GM18870 (cell line): ENCODE results near the gene NFATC1.
A peak's percentile ranks its signal among the peaks of the same experiment; 100 is the strongest.

Source experiments
- ATAC-seq: cut with Tn5 transposase; IDR thresholded peaks from one replicate; pipeline ENCODE4 v1.9.1; 2021; ENCODE audit warnings: moderate library complexity; ENCODE audit not compliant: unreplicated experiment

The NFATC1 gene

DNA sequence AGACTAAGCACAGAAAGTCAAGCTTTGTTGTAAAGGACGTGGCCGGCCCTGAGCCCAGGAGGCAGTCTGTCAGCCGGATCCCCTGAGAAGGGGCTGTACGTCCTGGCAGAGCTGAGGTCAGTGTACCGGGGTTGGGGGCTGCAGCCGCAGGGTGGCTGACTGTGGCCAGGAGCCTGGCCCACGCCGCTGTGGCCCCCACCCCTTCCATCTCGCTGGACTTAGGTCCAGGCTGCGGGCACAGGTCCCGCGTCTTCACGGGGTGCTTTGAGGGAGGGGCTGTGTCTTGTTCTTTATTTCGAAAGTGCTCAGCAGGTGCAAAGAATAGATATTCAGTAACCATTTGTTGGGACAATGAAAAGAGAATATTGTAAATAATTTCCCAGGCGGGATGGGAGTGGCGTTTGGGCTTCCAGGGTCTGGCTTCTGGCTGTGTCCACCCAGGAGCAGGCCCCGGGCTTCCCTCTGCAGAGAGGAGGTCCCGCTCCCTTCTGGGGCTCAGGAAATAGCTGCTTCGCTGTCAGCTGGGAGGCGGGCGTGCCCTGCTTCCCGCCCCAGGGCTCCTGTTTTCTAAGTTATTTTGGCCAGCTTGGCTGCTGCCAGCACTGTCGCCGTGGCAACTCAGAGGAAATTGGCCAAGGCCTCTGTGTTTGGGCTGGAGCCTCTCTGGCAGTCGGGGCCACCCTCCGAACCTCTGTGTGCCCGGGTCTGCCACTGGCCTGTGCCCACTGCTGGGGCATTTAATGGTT, 7.4 kb downstream of the NFATC1 start:
- ATAC-seq: no peak

DNA sequence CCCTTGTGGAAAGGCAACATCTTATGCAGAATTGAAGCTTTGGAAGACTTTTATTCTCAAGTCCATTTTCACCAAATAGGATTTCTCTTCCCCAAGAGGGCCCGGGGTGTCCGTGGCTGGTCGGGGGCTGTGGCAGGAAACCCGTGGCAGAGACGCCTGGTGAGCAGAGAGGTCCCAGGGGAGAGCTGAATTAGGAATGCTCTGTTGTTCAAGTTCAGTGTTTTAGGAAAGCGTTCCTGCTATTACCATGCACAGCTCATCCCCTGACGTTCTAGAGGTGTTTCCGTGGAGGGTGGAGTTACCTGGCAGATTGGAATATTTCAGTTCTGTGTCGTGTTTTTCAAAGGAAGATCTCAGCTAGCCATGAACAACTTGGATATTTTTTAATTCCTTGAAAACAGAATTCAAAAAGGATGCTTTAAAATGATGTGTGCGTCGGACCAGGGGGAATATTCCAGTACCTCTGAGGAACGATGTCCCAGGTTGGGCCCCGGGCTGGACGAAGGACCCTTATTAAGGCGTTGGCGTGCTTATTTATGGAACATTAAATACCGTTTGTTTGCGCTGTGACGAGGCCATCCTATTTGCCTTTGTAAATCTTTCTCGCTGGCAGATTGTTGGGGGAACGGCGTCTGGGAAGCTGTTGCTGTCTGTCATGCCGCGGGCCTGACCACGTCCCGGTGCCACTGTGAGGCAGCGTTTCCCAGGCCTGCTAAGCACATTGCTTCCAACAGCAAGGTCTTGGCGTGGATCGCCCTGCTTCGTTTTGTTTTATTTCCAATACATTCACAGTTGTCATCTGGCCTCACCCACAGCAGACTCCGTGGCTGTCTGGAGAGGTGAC, 8.2 kb downstream of the NFATC1 start:
- ATAC-seq: no peak

DNA sequence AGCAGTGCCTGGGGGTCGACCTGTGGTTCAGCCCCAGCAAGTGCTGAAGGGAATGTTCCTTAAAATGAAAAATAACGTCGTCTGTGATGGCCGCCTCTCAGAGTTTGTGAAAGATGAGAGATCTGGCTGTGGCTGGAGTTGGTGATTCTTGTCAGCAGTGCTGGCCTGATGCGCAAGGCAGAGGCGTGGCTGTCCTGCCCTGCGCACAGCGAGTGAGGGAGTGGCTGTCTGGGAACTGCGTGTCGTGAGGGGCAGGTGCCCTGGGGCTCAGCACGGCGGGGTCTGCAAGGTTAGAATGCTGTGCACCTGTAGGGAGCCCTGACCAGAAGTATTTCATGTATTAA, 8.8 kb downstream of the NFATC1 start:
- no peak for ATAC-seq

DNA sequence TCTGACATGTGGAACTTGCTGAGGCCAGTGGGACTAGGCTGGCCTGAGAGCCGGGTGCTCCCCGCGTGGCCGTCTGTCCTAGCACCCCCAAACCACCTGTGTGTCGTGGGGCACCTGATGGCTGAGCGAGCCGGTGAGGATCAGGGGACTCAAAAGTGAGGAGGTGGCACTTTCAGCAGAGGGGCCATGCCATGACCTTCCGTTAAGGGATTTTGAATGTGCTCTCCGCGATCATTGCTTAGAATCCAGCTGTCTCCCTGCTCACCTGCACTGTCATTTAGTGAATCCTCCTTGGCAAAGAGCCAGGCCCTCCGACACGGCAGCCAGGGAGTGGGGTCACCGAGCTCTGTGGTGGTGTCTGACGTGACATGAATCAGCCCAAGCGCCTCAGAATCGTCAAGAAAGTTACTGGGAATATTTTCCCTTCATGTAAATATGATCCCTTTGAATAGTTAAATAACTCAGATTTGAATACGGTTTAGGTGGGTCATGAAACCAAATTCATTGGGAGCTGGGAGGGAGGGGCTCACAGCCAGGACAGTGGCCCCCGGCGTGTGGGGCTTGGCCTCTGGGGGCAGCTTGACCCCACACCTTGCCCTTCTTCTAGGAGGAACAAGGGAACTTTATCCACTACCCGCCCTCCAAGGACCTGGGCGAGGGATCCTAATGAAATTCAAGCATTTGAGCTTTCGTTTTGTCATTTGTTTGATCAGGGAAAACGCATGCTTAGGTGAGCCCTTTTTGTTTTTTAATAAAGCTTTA, 9.5 kb downstream of the NFATC1 start:
- no peak for ATAC-seq

DNA sequence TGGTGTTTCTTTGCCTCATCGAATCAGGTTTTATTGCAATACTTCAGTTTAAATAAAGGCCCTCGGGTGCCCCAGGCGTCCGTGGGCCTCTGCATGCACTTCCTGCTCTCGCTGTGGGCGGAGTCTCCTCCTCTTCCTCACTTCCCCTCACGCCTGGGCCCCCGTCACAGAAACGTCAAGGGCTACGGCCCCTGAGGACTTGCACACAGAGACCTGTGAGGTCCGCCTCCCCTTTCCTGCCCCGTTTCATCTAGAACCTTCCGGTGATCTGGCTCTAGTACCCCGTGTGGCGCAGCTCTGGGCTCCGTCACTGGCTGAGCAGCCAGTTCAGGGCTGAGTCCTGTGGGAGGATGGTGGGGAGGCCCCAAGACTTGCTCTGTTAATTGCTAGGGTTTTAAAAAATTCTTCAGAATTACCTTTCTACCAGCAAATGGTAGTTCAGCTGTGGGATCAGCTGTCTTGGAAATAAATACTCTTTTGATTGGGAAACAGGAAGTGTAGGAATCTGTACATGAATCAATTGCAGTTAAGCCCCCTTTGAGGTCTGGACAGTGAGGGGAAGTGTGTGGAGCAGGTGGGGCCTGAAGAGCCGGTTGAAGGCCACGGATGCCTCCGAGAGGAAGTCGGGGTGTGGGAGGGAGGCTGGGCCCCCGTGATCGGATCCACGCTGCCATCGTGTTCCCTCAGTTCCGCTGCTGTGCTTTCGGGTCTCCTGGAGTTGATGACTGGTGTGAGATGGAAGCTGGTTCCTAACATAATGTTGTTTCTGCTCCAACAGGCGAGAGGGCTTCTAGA, 10.2 kb downstream of the NFATC1 start:
- peak; percentile 60 for ATAC-seq

DNA sequence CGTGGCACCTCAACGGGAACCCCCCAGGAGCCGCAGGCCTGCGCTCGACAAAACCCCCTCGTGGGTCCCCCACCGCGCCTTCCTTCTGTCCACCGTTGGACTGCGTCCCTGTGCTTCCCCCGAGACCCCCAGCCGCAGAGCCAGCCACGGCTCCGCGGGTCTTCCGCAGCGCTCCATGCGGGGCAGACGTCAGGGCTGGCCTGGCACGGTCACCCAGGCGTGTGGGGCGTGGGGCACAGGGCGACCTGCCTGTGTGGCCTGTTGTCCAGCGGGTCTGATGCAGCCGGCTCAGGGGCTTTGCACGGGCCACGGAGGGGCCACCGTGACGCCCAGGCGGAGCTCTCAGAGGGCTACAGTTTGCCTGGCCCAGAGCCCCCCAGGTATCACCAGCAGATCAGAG, 11.0 kb downstream of the NFATC1 start:
- ATAC-seq: no peak

DNA sequence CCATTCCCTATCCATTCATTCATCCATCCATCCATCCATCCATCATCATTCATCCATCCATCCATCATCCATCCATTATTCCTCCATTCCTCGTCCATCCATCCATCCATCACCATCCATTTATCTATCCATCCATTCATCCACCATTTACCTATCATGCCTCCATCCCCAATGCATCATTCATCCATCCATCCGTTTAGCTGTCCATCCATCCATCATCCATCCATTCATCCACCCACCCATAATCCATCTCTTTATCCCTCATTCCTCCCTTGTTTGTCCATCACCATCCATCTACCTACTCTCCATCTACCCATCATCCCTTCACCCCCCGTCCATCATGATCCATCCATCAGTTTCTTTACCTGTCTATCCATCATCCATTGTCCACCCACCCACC, 13.6 kb downstream of the NFATC1 start:
- ATAC-seq: no peak

DNA sequence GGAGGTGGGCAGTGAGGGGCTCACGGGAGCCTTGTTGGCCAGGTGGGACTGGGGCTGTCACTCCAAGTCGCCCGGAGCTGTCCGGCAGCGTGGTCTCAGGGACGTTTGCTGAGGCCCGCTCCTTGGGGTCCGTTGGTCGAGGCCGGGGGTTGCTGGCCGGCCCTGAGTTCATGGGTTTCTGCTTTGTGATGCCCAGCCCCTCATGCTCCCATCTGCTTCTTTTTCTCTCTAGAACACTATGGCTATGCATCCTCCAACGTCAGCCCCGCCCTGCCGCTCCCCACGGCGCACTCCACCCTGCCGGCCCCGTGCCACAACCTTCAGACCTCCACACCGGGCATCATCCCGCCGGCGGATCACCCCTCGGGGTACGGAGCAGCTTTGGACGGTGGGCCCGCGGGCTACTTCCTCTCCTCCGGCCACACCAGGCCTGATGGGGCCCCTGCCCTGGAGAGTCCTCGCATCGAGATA, 14.5 kb downstream of the NFATC1 start:
- no peak for ATAC-seq

DNA sequence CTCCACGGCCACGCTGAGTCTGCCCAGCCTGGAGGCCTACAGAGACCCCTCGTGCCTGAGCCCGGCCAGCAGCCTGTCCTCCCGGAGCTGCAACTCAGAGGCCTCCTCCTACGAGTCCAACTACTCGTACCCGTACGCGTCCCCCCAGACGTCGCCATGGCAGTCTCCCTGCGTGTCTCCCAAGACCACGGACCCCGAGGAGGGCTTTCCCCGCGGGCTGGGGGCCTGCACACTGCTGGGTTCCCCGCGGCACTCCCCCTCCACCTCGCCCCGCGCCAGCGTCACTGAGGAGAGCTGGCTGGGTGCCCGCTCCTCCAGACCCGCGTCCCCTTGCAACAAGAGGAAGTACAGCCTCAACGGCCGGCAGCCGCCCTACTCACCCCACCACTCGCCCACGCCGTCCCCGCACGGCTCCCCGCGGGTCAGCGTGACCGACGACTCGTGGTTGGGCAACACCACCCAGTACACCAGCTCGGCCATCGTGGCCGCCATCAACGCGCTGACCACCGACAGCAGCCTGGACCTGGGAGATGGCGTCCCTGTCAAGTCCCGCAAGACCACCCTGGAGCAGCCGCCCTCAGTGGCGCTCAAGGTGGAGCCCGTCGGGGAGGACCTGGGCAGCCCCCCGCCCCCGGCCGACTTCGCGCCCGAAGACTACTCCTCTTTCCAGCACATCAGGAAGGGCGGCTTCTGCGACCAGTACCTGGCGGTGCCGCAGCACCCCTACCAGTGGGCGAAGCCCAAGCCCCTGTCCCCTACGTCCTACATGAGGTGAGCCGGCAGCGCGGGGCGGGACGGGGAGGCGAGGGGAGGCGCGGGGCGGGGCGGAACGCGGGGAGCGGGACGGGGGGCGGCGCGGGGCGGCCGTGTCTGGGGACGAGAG, 15.2 kb downstream of the NFATC1 start:
- ATAC-seq: no peak

DNA sequence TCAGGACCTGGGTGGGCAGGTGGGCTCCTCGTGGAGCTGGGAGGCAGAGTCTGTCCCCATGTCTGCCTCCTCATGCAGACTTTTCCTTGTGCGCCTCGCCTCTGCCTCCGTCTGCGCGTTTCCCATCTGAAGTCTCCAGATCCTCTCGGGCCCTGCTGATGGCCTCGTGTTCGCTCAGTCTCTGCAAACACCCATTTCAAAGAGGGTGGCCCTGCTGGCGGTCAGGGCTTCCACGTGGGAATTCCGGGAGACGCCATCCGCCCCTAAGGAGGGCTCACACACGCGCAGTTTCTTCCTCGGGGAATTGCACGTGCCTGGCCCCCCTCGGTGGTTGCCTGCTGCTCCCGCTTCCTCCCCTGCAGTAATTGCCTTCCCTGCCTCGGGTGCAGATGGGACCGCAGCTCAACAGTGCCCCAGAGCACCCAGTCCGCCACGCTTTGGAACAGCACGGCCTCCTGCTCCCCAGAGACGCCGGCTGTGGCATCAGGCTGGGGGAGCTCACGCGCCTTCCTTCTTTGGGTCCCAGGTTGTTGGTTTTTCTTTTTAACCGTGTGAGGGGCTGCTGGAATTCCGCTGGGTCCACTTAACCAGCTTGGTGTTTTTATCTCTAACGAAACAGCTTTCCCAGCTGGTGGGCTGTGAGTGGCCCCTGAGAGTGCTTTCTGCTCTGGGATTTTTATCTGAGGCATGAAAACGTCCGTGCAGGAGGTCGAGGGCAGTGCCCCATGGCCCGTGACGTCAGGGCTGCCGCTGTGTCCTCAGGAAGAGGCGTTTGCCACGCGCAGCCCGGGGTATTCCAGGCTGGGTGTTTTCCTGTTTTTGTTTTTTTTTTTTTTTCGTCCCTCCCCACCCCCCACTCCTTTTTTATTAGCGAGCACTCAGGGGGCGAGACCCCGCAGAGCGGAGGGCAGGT, 16.1 kb downstream of the NFATC1 start:
- no peak for ATAC-seq

DNA sequence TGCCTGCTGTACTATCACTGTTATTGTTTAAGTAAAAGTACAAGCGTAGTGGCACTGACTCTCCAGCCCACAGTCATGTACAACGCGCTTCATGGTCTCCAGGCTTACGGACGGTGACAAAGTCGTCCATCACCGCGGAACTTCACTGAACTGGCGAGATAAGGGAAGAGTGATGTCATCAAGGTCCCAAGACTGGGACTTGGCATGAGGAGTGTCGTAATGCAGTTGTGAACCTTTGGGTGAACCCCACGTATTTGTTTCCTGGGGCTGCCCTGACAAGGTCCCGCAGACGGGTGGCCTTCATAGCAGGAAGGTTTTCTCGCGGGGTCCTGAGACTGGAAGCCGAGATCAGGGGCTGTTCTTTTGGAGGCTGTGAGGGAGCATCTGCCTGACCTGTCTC, 17.3 kb downstream of the NFATC1 start:
- no peak for ATAC-seq

DNA sequence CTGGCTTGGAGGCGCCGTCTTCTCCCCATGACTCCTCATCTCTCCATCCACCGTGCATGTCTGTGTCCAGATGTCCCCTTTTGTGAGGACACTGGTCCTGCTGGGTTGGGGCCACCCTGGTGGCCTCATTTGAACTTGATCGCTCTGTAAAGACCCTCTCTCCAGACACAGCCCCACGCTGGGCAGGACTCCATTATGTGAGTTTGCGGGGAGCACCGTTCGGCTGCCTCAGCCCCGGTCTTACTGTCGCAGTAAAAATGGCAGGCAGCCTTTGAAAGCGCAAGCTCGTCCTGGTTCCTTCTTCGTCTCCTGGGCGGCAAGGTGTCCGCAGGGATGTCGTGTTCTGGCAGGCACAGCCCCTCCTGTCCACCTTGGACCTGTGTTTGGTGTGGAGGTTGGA, 17.7 kb downstream of the NFATC1 start:
- no peak for ATAC-seq

DNA sequence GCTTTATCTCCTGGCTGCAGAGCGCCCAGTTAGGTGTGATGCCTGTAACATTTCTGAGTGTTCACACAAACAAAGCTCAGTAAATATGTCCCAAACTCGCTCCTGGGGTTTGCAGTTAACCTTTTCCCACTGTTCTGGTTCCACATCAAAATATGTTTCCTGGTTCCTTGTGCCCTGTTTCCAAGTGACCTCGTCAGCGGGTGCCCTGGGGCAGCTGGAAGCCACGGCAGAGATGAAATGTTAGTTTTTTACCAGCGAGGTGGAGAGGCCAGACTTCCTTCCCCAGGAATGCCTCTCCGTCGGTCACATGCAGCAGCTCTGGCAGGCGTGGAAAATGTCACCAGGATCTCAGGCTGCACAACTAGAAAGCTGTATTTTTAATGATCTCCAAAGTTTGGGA, 18.2 kb downstream of the NFATC1 start:
- ATAC-seq: no peak

DNA sequence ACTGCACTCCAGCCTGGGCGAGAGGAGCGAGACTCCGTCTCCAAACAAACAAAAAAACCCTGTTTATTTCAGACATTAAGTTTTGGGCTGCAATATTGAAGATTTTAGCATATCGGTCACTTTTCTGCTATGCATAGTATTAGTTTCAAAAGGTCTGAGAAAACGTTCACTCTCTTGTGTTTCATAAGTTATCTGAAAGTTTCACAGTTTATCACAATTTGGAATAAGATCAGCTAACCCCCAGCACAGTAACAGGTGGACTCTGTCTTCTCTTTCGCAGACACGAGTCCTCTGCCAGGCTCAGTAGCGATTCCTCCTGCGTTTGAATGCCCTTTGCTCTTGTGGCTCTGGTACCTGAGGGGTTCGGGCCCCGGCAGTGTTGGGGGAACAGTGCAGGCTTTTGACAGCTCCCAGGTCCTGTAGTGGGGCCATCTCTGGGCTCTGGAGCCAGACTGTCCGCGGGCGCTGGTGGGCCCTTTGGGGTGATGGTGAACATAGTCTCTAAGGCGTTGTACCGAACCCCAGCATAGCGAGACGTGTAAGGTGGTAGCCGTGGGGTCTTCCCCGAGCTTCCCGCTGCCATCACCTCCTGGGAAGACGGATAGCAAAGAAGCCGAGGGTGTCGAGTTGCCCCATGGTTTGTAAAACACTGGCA, 20.4 kb downstream of the NFATC1 start:
- no peak for ATAC-seq

DNA sequence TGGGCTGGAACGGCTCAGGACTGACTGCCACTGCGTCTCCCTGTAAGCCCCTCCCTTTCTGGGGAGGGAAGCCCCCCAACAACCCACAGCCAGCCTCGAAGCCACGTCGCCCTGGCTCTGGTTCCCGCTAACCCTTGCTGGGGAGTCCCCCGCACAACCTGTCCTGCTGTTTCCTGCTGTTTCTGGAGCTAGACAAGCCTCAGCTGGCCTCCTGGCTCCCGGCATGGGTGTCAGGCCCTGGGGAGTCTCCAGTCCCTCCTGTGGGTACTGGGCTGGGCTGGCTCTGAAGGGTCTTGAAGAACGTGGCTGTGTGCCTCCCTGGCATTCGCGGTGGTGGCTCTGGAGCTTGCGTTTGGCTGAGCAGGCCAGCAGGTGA, 20.9 kb downstream of the NFATC1 start:
- ATAC-seq: no peak

DNA sequence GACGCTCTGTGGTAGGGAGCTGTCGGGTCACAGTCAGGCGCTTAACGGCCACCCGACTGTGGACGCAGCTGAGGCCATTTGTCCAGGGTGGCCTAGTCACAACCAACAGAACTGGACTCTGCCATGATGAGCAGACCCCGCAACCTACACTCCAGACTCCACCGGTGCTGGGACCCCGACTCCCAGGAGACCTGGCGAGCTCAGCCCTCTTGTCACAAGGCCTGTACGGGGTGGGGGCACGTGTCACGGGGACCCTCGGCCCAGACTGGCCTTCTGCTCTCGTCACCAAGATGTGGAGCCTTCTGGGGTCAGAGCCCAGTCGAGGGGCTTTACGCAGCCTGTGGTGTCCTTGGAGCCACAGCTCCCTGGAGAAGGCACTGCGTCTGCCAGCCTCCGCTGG, 22.5 kb downstream of the NFATC1 start:
- ATAC-seq: no peak

DNA sequence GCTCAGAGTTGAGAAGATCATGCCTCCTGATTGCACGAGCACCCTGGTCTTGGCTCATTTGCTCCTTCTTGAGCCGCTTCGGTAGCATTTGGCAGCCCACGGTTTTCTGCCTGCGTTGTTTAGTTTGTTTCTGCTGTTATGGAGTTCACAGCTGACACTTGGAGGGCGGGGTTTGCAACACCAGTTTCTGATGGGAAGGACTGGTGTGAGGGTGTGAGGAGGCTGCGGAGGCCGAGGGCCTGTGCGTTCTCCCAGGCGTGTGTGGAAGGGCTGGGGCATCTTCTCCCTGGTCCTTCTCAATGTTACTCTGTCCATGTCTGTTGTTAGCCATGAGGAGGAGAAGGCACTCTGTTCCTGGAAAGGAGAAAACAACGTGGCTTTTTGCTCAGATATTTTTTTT, 22.9 kb downstream of the NFATC1 start:
- no peak for ATAC-seq

DNA sequence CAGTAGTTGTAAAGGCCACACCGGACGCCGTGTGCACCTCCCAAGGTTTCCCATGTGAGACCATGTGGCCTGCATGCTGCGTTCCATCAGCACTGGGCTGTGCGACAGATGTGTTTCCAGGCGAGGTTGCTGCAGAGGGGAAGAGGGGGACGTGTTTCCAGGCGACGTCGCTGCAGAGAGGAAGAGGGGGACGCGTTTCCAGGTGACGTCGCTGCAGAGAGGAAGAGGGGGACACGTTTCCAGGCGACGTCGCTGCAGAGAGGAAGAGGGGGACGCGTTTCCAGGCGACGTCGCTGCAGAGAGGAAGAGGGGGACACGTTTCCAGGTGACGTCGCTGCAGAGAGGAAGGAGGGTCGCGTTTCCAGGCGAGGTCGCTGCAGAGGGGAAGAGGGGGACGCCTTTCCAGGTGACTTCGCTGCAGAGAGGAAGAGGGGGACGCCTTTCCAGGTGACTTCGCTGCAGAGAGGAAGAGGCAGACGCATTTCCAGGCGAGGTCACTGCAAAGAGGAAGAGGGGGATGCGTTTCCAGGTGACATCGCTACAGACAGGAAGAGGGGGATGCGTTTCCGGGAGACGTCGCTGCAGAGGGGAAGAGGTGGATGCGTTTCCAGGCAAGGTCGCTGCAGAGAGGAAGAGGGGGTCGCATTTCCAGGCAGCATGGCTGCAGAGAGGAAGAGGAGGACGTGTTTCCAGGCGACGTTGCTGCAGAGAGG, 24.5 kb downstream of the NFATC1 start:
- ATAC-seq: no peak
